Neural crest cell (in vitro differentiated cells): ENCODE results near the gene TREML1. TPM values are rescaled to one million over a fixed set of nuclear protein-coding genes. Genes with fewer than 3 reads are reported as not detected.

Experiments used
- DNase-seq: peaks from one replicate; pipeline ENCODE4 v3.0.0; 2021; ENCODE audit warnings: low read depth, mixed read lengths, low spot score
- H3K27ac Mint-ChIP-seq: one replicate; pipeline ENCODE4 v1.8.0; 2021; ENCODE audit warnings: mild to moderate bottlenecking, mixed read lengths; ENCODE audit not compliant: unreplicated experiment
- H3K27me3 Mint-ChIP-seq: 2 replicates; pipeline ENCODE4 v1.8.0; 2021; ENCODE audit warnings: low read depth, mild to moderate bottlenecking, mixed read lengths
- H3K36me3 Mint-ChIP-seq: 2 replicates; pipeline ENCODE4 v1.8.0; 2021; ENCODE audit warnings: low read depth, mild to moderate bottlenecking, mixed read lengths
- H3K4me1 Mint-ChIP-seq: 2 replicates; pipeline ENCODE4 v1.8.0; 2021; ENCODE audit warnings: mixed read lengths
- H3K4me3 Mint-ChIP-seq: one replicate; pipeline ENCODE4 v1.8.0; 2021; ENCODE audit warnings: mild to moderate bottlenecking, mixed read lengths
- H3K9me3 Mint-ChIP-seq: 2 replicates; pipeline ENCODE4 v1.8.0; 2021; ENCODE audit warnings: mixed read lengths
- CTCF ChIP-seq: fragments of 200-600 bp; sonication (generic); conservative IDR thresholded peaks from 2 replicates; pipeline ENCODE4 v1.5.0; 2021; ENCODE audit warnings: antibody characterized with exemption, mild to moderate bottlenecking
- long read RNA-seq: library from polyadenylated mRNA; unstranded; transcript quantifications from one replicate; pipeline ENCODE4 v2.0.0, GENCODE V29; 2020
- total RNA-seq: library from RNA; stranded (reverse); gene quantifications from 2 replicates; pipeline ENCODE4 v1.2.1, GENCODE V29; 2021

Gene TREML1, protein sequence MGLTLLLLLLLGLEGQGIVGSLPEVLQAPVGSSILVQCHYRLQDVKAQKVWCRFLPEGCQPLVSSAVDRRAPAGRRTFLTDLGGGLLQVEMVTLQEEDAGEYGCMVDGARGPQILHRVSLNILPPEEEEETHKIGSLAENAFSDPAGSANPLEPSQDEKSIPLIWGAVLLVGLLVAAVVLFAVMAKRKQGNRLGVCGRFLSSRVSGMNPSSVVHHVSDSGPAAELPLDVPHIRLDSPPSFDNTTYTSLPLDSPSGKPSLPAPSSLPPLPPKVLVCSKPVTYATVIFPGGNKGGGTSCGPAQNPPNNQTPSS
- not detected in 2 replicates for total RNA-seq
- long read RNA-seq, result 0 reads

DNA sequence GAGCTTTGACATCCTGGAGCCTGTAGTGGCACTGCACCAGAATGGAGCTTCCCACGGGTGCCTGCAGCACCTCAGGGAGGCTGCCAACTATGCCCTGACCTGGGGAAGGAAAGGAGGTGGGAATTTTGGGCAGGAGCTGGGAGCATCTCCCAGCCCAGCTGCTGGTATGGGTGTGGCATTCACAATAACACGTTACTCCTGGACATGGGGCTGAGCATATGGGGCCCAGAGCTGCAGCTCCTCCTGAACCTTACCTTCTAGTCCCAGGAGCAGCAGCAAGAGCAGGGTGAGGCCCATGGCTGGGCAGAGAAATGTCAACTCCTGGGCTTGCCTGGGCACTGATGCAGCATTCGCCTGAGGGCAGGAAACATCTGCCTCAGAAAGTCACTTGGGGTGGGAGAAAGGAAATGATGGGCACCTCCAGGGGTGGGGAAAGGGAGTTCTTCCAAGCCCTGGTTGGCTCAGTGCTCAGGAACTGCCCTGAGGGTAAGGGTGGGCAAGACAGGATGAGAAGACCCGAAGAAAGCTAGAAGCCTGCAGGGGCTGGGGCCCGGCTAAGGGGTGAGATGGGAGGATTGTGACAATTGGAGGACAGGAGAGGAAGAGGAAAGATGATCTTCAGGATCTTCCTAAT lies at the start of gene TREML1:
Gene TREML1 (minus strand): TSS at position 356 of the 634 bp plus-strand sequence. CDS start 59 bp downstream, at position 297.
- no peaks in the 10 kb centered on the region for H3K36me3 Mint-ChIP-seq
- DNase-seq, result no peak
- H3K4me3 Mint-ChIP-seq, result no peak within 1 kb of the TSS
- no peaks in the 10 kb centered on the region for H3K4me1 Mint-ChIP-seq
- H3K27ac Mint-ChIP-seq, result no peak within 1 kb of the TSS
- no peak for TF ChIP-seq CTCF
- H3K27me3 Mint-ChIP-seq, result peaks cover 3% of the 10 kb centered on the region
- H3K9me3 Mint-ChIP-seq, result no peaks in the 10 kb centered on the region

- no peaks in the 10 kb centered on the region for H3K9me3 Mint-ChIP-seq
- no peak for TF ChIP-seq CTCF
- no peaks in the 10 kb centered on the region for H3K36me3 Mint-ChIP-seq
- no peaks in the 10 kb centered on the region for H3K4me1 Mint-ChIP-seq
- peaks cover 9% of the 10 kb centered on the region for H3K27me3 Mint-ChIP-seq
- no peak for DNase-seq
- H3K4me3 Mint-ChIP-seq, result no peak overlapping the region
- H3K27ac Mint-ChIP-seq, result no peak overlapping the region
Observed at GRCh38 chr6:41201764-41202173, 47.6 kb upstream of the TREML1 start.

- H3K9me3 Mint-ChIP-seq, result no peaks in the 10 kb centered on the region
- TF ChIP-seq CTCF, result no peak
- H3K36me3 Mint-ChIP-seq, result no peaks in the 10 kb centered on the region
- peaks cover 16% of the 10 kb centered on the region for H3K27me3 Mint-ChIP-seq
- no peak within 1 kb of the TSS for H3K4me3 Mint-ChIP-seq
- no peaks in the 10 kb centered on the region for H3K4me1 Mint-ChIP-seq
- H3K27ac Mint-ChIP-seq, result no peak within 1 kb of the TSS
- no peak for DNase-seq
Observed at GRCh38 chr6:41200901-41201763, 47.0 kb upstream of the TREML1 start, which contains the start of gene TREML2. TREML2 (minus strand) TSS chr6:41201149; CDS start chr6:41201008, 141 bp downstream.

DNA sequence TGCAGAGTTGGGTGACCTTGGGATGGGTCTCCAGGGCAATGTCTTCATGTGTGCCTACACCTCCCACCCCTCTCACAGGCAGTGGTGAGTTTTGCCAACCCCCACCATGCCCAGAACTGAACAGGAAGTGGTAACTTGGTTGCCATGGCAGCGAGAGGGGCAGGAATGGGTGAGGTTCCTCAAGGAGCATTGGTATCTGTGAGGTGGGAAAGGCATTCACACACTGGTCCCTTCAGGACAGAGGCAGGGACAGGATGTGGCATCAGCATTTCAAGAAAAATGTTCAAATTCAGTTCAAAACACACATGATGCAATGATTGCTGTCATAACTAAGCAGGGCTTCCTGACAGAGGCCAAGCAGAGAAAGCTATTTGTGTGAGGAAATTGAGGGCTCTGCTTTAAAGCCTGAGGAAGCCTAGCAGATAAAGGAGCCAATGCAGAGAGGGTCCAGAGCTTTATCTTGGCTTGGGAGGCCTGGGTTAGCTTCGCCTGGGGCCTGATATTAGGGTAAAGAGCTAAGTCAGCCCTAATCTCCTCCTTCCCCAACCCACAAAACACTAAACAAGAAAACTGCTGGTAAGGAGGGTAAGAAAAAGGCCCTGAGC lies 46.3 kb upstream of the TREML1 start:
- DNase-seq, result no peak
- no peak for TF ChIP-seq CTCF
- Mint-ChIP-seq H3K27me3 (peaks cover 19% of the 10 kb centered on the region), H3K36me3 (no peaks in the 10 kb centered on the region), H3K4me1 (no peaks in the 10 kb centered on the region), H3K27ac (no peak overlapping the region), H3K4me3 (no peak overlapping the region), H3K9me3 (no peaks in the 10 kb centered on the region)
